NCI-H2107 (cell line): Measurements from ENCODE around the gene SRSF5.

Experiments
- DNase-seq: peaks from one replicate; lab custom pipeline; 2025; lab: John Stamatoyannopoulos, UW

The SRSF5 gene

GRCh38 chr14:69770559-69770958 is 3.6 kb downstream of the SRSF5 start:
- no peak for DNase-seq

GRCh38 chr14:69771136-69771535 is 4.2 kb downstream of the SRSF5 start:
- DNase-seq, result no peak

- no peak for DNase-seq
Observed at GRCh38 chr14:69772082-69773017, 5.4 kb downstream of the SRSF5 start.

- no peak for DNase-seq
Observed at GRCh38 chr14:69773571-69774276, 6.8 kb downstream of the SRSF5 start.

- no peak for DNase-seq
Observed at GRCh38 chr14:69775012-69775411, 8.1 kb downstream of the SRSF5 start.

GRCh38 chr14:69776875-69777453 is 10.0 kb downstream of the SRSF5 start:
- DNase-seq, result no peak

- no peak for DNase-seq
Observed at GRCh38 chr14:69779088-69779487, 12.1 kb downstream of the SRSF5 start.

- no peak for DNase-seq
Observed at GRCh38 chr14:69780092-69780491, 13.2 kb downstream of the SRSF5 start.

GRCh38 chr14:69780952-69781351 is 14.0 kb downstream of the SRSF5 start:
- DNase-seq, result no peak

GRCh38 chr14:69784942-69785341 is 18.0 kb downstream of the SRSF5 start:
- no peak for DNase-seq

GRCh38 chr14:69786603-69787002 is 19.7 kb downstream of the SRSF5 start:
- DNase-seq, result no peak

- DNase-seq, result no peak
Observed at GRCh38 chr14:69789118-69789640, 22.2 kb downstream of the SRSF5 start.

- DNase-seq, result no peak
Observed at GRCh38 chr14:69792887-69793421, 26.0 kb downstream of the SRSF5 start.

GRCh38 chr14:69794791-69795190 is 27.8 kb downstream of the SRSF5 start:
- DNase-seq, result no peak

GRCh38 chr14:69795691-69796090 is 28.7 kb downstream of the SRSF5 start:
- DNase-seq, result no peak

GRCh38 chr14:69796797-69797500 is 30.0 kb downstream of the SRSF5 start, which contains the start of gene SLC10A1:
Gene SLC10A1, minus strand, starts transcription at chr14:69797241. Its CDS starts 86 bp downstream, at chr14:69797155.
- no peak for DNase-seq

- DNase-seq, result no peak
Observed at GRCh38 chr14:69797573-69798338, 30.8 kb downstream of the SRSF5 start.

GRCh38 chr14:69798339-69798735 is 31.4 kb downstream of the SRSF5 start:
- DNase-seq, result no peak

GRCh38 chr14:69803753-69804152 is 36.8 kb downstream of the SRSF5 start:
- DNase-seq, result no peak

- DNase-seq, result no peak
Observed at GRCh38 chr14:69804902-69805301, 38.0 kb downstream of the SRSF5 start.

GRCh38 chr14:69807192-69807591 is 40.2 kb downstream of the SRSF5 start:
- DNase-seq, result no peak
